Vagina (tissue), 2 donors: ENCODE data around the gene NFIB.

Experiments used
- CTCF ChIP-seq, 3 experiments: fragments of 450-650 bp in 2 of 3; fragments of 200-600 bp in 1 of 3; sonication (generic) in 1 of 3; IDR thresholded peaks; one replicate each; pipeline ENCODE4 v1.5.1; 2017 to 2019; ENCODE audit warnings: antibody characterized with exemption in 3 of 3, mild to moderate bottlenecking in 2 of 3, moderate library complexity in 2 of 3
- POLR2A ChIP-seq, 2 donors: fragments of 450-650 bp; IDR thresholded peaks; one replicate each; pipeline ENCODE4 v1.6.1; 2017; ENCODE audit warnings: antibody characterized with exemption in 2 of 2, mild to moderate bottlenecking in 2 of 2, moderate library complexity in 2 of 2

GRCh38 chr9:14316602-14317300 is 2.8 kb upstream of the NFIB start:
- TF ChIP-seq CTCF (IDR thresholded peaks at IDR 0.05) (no peak), POLR2A (IDR thresholded peaks at IDR 0.05) (no peak)
